ENCODE measurements around the gene KRTAP5-1. TPM values are rescaled to one million over a fixed set of nuclear protein-coding genes. Genes with fewer than 3 reads are reported as not detected.

The KRTAP5-1 gene
- total RNA-seq, 1 experiment from 2014 or later: not detected

GRCh38 chr11:1632053-1632714 is 47.1 kb upstream of the KRTAP5-1 start:
- no peak for ATAC-seq
- H4K20me1 ChIP-seq (ENCODE audit: insufficient read depth): no peaks in the 10 kb centered on the region
- H3K4me2 ChIP-seq (ENCODE audit: low read length): no peak overlapping the region
- H3K9ac ChIP-seq (ENCODE audit: low read length): no peak overlapping the region
- H3K4me1 ChIP-seq (ENCODE audit: control insufficient read depth in 1 of 2, insufficient read depth in 2 of 2, low read length in 2 of 2): peaks cover 0 to 6% of the 10 kb centered on the region in 2 experiments; a peak in 1 of 4 replicates
- no peak overlapping the region for H3K27ac ChIP-seq (ENCODE audit: low read depth, low read length)
- RAD21 ChIA-PET (ENCODE audit: low non-redundant PET in 1 of 2, low total read pairs in 2 of 2, uncharacterized antibody in 2 of 2, unreplicated experiment in 2 of 2): no interaction called here
- CTCF ChIA-PET: interaction anchor here (1.2 to 2.1 kb wide), 5 partner anchors 9 to 201 kb away, joined by 3 to 5 read pairs (median 5); no protein-coding TSS in a partner anchor
- intact Hi-C loops (cut with micrococcal nuclease): no loop called here
- H3K36me3 ChIP-seq (ENCODE audit: control insufficient read depth in 1 of 2, insufficient read depth in 2 of 2, low read length in 2 of 2): no peaks in the 10 kb centered on the region
- no peak overlapping the region for H3K4me3 ChIP-seq (replicated peaks in 1 of 2; ENCODE audit: low read depth in 1 of 2, low read length in 2 of 2)
- no peaks in the 10 kb centered on the region for H3K9me3 ChIP-seq (ENCODE audit: control insufficient read depth in 1 of 2, insufficient read depth in 1 of 2, low read depth in 1 of 2, low read length in 2 of 2)
- BruUV-seq (replicated peaks): no TSS peak
- no peak for DNase-seq (ENCODE audit: low read depth, low spot score)
- no peaks in the 10 kb centered on the region for H3K9me2 ChIP-seq (ENCODE audit: insufficient read depth)
- peaks cover 3% of the 10 kb centered on the region; the same call in 1 of the 2 replicates for H3K27me3 ChIP-seq (ENCODE audit: insufficient read depth, low read length)
- H2AFZ ChIP-seq (ENCODE audit: low read depth, low read length, poor library complexity, severe bottlenecking): no peak overlapping the region
- no peaks in the 10 kb centered on the region for H3K79me2 ChIP-seq (ENCODE audit: insufficient read depth, low read length)
- TF ChIP-seq CBX3 (IDR thresholded peaks at IDR 0.05; ENCODE audit: low read depth) (no peak), TCF7L2 (IDR thresholded peaks at IDR 0.05; ENCODE audit: borderline replicate concordance, extremely low read depth, insufficient read depth, insufficient read length) (no peak)
- POLR2A ChIA-PET: no interaction called here

DNA sequence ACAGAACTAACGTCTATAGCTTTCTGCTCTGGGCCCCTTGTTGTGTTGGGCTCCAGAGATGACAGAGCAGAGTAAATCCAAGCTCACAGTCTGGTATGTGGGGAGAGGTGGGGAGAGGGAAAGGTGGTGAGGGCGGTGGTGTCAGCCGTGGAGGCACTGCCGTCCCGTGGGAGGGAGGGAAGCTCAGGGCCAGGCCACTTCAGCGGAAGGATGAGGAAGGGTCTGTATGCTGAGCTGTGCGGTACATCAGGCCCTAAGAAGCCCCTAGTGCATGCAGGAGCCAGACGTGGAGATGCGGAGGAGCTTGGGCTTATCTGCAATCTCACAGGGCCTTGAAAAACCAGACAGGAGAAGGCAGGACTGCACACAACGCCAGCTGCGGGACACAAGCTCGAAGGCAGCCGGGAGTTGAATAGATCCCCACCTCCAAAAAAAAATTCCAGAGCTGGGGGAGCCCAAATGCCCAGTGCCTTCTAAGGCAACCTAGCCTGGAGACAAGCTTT is 46.0 kb upstream of the KRTAP5-1 start:
- ChIA-PET POLR2A (no interaction called here), RAD21 (ENCODE audit: low non-redundant PET in 1 of 2, low total read pairs in 2 of 2, uncharacterized antibody in 2 of 2, unreplicated experiment in 2 of 2) (interaction anchor here in 1 of 2 experiments (0.6 kb wide), 1 partner anchor 59 kb away, joined by 3 read pairs; the partner anchor contains the start of gene DUSP8), CTCF (interaction anchor here (1.2 to 2.1 kb wide), 6 partner anchors 8 to 202 kb away, joined by 3 to 5 read pairs (median 4); no protein-coding TSS in a partner anchor)
- Histone ChIP-seq H3K4me3 (replicated peaks in 1 of 2; ENCODE audit: low read depth in 1 of 2, low read length in 2 of 2) (no peak overlapping the region), H3K36me3 (ENCODE audit: control insufficient read depth in 1 of 2, insufficient read depth in 2 of 2, low read length in 2 of 2) (no peaks in the 10 kb centered on the region), H3K9me3 (ENCODE audit: control insufficient read depth in 1 of 2, insufficient read depth in 1 of 2, low read depth in 1 of 2, low read length in 2 of 2) (no peaks in the 10 kb centered on the region), H3K4me2 (ENCODE audit: low read length) (no peak overlapping the region), H3K9ac (ENCODE audit: low read length) (no peak overlapping the region), H3K79me2 (ENCODE audit: insufficient read depth, low read length) (no peaks in the 10 kb centered on the region), H3K9me2 (ENCODE audit: insufficient read depth) (no peaks in the 10 kb centered on the region), H2AFZ (ENCODE audit: low read depth, low read length, poor library complexity, severe bottlenecking) (no peak overlapping the region), H4K20me1 (ENCODE audit: insufficient read depth) (no peaks in the 10 kb centered on the region), H3K27me3 (ENCODE audit: insufficient read depth, low read length) (peaks cover 3% of the 10 kb centered on the region; the same call in 1 of the 2 replicates), H3K4me1 (ENCODE audit: control insufficient read depth in 1 of 2, insufficient read depth in 2 of 2, low read length in 2 of 2) (peaks cover 0 to 6% of the 10 kb centered on the region in 2 experiments; a peak in 1 of 4 replicates), H3K27ac (ENCODE audit: low read depth, low read length) (no peak overlapping the region)
- ATAC-seq: no peak
- intact Hi-C loops (cut with micrococcal nuclease): no loop called here
- BruUV-seq (replicated peaks): no TSS peak
- DNase-seq (ENCODE audit: low read depth, low spot score): no peak
- TF ChIP-seq SP1 (IDR thresholded peaks at IDR 0.05; ENCODE audit: low read depth) (no peak), ZFX (IDR thresholded peaks at IDR 0.05) (no peak), POLR2A (IDR thresholded peaks at IDR 0.05; ENCODE audit: borderline replicate concordance, extremely low read depth, insufficient read depth, insufficient read length) (no peak), RAD21 (IDR thresholded peaks at IDR 0.05; ENCODE audit: low read depth) (no peak), ATF3 (IDR thresholded peaks at IDR 0.05) (no peak), CBX3 (IDR thresholded peaks at IDR 0.05; ENCODE audit: low read depth) (no peak), ZBTB33 (IDR thresholded peaks at IDR 0.05; ENCODE audit: extremely low read depth, insufficient replicate concordance, low read length) (no peak), TCF7L2 (IDR thresholded peaks at IDR 0.05; ENCODE audit: borderline replicate concordance, extremely low read depth, insufficient read depth, insufficient read length) (no peak), EGR1 (IDR thresholded peaks at IDR 0.05; ENCODE audit: low read depth) (no peak), EZH2 (IDR thresholded peaks at IDR 0.05) (no peak), ZNF274 (IDR thresholded peaks at IDR 0.05; ENCODE audit: low read depth, low read length) (no peak), CEBPB (IDR thresholded peaks at IDR 0.05; ENCODE audit: low read depth) (no peak), FOSL1 (IDR thresholded peaks at IDR 0.05; ENCODE audit: low read depth) (no peak), ELF1 (IDR thresholded peaks at IDR 0.05; ENCODE audit: borderline replicate concordance, low read depth) (no peak), SRF (IDR thresholded peaks at IDR 0.05; ENCODE audit: low read depth) (no peak), POLR2AphosphoS5 (IDR thresholded peaks at IDR 0.05; ENCODE audit: low read depth, low read length) (no peak)
- TF ChIP-seq, protein P1, sequence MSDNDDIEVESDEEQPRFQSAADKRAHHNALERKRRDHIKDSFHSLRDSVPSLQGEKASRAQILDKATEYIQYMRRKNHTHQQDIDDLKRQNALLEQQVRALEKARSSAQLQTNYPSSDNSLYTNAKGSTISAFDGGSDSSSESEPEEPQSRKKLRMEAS (IDR thresholded peaks at IDR 0.05): no peak

Data from HCT116 (cell line).